ENCODE results near the gene ATP8A2. TPM values are rescaled to one million over a fixed set of nuclear protein-coding genes. Genes with fewer than 3 reads are reported as not detected.

ATP8A2 gene
- total and polyA plus RNA-seq, 2 of the 8 experiments (the other 6 are each of a cell fraction or from before 2014, with no cell fraction given) = 2.4 to 8.3 TPM

DNA sequence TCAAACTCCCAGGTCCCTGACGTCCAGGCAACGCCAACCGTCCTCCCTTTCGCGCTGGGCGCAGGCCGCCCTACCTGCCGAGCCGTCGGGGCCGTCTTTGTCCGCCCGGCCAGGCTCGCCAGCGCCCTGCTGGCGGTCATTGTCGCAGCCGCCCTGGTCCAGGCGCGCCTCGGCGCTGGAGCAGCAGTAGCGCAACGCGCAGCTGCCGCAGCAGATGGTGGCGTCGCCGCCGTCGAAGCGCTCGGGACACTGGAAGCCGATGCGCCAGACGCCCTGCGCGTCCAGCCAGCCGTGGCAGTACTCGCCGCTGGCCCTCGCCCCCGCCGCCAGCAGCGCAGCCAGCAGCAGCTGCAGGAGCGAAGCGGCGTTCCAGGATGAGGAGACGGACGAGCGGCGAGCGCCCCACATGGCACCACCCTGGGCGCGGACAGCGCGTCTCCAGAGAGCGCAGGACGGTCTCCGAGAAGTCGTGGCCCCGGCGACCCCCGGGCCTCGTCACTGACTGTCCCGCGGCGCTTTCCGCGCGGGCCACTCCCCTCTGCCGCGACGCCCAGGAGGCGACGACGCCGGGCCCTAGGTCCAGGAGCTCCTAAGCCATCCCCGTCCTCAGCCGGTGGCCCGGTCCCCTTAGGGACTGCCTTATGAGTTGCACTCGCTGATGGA, 678.9 kb downstream of the ATP8A2 start (continued):
- no peak for TF ChIP-seq TAF1 (IDR thresholded peaks at IDR 0.05; ENCODE audit: low read depth, low read length)
- TF ChIP-seq FOSL1 (IDR thresholded peaks at IDR 0.05; ENCODE audit: insufficient read depth, low read depth, low read length) = no peak
- TF ChIP-seq TBP (IDR thresholded peaks at IDR 0.05; ENCODE audit: low read depth, low read length) = no peak
- no peak for TF ChIP-seq ZNF274 (IDR thresholded peaks at IDR 0.05; ENCODE audit: borderline replicate concordance, extremely low read depth, low read length)
- TF ChIP-seq, protein P1, sequence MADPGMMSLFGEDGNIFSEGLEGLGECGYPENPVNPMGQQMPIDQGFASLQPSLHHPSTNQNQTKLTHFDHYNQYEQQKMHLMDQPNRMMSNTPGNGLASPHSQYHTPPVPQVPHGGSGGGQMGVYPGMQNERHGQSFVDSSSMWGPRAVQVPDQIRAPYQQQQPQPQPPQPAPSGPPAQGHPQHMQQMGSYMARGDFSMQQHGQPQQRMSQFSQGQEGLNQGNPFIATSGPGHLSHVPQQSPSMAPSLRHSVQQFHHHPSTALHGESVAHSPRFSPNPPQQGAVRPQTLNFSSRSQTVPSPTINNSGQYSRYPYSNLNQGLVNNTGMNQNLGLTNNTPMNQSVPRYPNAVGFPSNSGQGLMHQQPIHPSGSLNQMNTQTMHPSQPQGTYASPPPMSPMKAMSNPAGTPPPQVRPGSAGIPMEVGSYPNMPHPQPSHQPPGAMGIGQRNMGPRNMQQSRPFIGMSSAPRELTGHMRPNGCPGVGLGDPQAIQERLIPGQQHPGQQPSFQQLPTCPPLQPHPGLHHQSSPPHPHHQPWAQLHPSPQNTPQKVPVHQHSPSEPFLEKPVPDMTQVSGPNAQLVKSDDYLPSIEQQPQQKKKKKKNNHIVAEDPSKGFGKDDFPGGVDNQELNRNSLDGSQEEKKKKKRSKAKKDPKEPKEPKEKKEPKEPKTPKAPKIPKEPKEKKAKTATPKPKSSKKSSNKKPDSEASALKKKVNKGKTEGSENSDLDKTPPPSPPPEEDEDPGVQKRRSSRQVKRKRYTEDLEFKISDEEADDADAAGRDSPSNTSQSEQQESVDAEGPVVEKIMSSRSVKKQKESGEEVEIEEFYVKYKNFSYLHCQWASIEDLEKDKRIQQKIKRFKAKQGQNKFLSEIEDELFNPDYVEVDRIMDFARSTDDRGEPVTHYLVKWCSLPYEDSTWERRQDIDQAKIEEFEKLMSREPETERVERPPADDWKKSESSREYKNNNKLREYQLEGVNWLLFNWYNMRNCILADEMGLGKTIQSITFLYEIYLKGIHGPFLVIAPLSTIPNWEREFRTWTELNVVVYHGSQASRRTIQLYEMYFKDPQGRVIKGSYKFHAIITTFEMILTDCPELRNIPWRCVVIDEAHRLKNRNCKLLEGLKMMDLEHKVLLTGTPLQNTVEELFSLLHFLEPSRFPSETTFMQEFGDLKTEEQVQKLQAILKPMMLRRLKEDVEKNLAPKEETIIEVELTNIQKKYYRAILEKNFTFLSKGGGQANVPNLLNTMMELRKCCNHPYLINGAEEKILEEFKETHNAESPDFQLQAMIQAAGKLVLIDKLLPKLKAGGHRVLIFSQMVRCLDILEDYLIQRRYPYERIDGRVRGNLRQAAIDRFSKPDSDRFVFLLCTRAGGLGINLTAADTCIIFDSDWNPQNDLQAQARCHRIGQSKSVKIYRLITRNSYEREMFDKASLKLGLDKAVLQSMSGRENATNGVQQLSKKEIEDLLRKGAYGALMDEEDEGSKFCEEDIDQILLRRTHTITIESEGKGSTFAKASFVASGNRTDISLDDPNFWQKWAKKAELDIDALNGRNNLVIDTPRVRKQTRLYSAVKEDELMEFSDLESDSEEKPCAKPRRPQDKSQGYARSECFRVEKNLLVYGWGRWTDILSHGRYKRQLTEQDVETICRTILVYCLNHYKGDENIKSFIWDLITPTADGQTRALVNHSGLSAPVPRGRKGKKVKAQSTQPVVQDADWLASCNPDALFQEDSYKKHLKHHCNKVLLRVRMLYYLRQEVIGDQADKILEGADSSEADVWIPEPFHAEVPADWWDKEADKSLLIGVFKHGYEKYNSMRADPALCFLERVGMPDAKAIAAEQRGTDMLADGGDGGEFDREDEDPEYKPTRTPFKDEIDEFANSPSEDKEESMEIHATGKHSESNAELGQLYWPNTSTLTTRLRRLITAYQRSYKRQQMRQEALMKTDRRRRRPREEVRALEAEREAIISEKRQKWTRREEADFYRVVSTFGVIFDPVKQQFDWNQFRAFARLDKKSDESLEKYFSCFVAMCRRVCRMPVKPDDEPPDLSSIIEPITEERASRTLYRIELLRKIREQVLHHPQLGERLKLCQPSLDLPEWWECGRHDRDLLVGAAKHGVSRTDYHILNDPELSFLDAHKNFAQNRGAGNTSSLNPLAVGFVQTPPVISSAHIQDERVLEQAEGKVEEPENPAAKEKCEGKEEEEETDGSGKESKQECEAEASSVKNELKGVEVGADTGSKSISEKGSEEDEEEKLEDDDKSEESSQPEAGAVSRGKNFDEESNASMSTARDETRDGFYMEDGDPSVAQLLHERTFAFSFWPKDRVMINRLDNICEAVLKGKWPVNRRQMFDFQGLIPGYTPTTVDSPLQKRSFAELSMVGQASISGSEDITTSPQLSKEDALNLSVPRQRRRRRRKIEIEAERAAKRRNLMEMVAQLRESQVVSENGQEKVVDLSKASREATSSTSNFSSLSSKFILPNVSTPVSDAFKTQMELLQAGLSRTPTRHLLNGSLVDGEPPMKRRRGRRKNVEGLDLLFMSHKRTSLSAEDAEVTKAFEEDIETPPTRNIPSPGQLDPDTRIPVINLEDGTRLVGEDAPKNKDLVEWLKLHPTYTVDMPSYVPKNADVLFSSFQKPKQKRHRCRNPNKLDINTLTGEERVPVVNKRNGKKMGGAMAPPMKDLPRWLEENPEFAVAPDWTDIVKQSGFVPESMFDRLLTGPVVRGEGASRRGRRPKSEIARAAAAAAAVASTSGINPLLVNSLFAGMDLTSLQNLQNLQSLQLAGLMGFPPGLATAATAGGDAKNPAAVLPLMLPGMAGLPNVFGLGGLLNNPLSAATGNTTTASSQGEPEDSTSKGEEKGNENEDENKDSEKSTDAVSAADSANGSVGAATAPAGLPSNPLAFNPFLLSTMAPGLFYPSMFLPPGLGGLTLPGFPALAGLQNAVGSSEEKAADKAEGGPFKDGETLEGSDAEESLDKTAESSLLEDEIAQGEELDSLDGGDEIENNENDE (IDR thresholded peaks at IDR 0.05; ENCODE audit: insufficient replicate concordance, low read length) = no peak

Data from H1 (cell line).